ENCODE data around the gene USP21.

USP21 gene

GRCh38 chr1:161165742-161166668 lies 6.7 kb downstream of the USP21 start, which contains the start of gene PPOX:
TSS of gene PPOX (plus strand) at chr1:161166426. CDS start at chr1:161166848, 422 bp downstream.
- H3K4me3 Mint-ChIP-seq: peak within 1 kb of the TSS; percentile 76
- peaks cover 55% of the 10 kb centered on the region for H3K4me1 Mint-ChIP-seq
- H3K27me3 Mint-ChIP-seq: no peaks in the 10 kb centered on the region
- H3K36me3 Mint-ChIP-seq (ENCODE audit: insufficient read depth): peaks cover 20% of the 10 kb centered on the region
- H3K27ac Mint-ChIP-seq (ENCODE audit: low read depth): peak within 1 kb of the TSS; percentile 98
- DNase-seq (ENCODE audit: low spot score in 2 of 2) (peak; percentile 85 to 90), ATAC-seq (replicated peaks; ENCODE audit: extremely low read depth, poor library complexity, severe bottlenecking) (peak; percentile 92)
- H3K9me3 Mint-ChIP-seq: no peaks in the 10 kb centered on the region

- Mint-ChIP-seq H3K9me3 (no peaks in the 10 kb centered on the region), H3K27me3 (no peaks in the 10 kb centered on the region), H3K4me1 (peaks cover 53% of the 10 kb centered on the region), H3K36me3 (ENCODE audit: insufficient read depth) (peaks cover 29% of the 10 kb centered on the region), H3K27ac (ENCODE audit: low read depth) (peak overlapping the region; percentile 98), H3K4me3 (peak overlapping the region; percentile 76)
- no peak for DNase-seq (ENCODE audit: low spot score in 2 of 2)
- no peak for ATAC-seq (replicated peaks; ENCODE audit: extremely low read depth, poor library complexity, severe bottlenecking)
Measured at GRCh38 chr1:161166669-161167548, 7.6 kb downstream of the USP21 start.

GRCh38 chr1:161168906-161169305 lies 9.6 kb downstream of the USP21 start:
- DNase-seq (ENCODE audit: low spot score in 2 of 2): no peak

GRCh38 chr1:161171191-161171590 lies 11.9 kb downstream of the USP21 start:
- Mint-ChIP-seq H3K27me3 (no peaks in the 10 kb centered on the region), H3K4me1 (peaks cover 69% of the 10 kb centered on the region)

More at GRCh38 chr1:161168906-161169305, 9.6 kb downstream of the USP21 start:
- H3K36me3 Mint-ChIP-seq (ENCODE audit: insufficient read depth): peaks cover 41% of the 10 kb centered on the region
- peaks cover 63% of the 10 kb centered on the region for H3K4me1 Mint-ChIP-seq
- H3K9me3 Mint-ChIP-seq: no peaks in the 10 kb centered on the region
- peak overlapping the region; percentile 76 for H3K4me3 Mint-ChIP-seq
- H3K27ac Mint-ChIP-seq (ENCODE audit: low read depth): no peak overlapping the region
- ATAC-seq (replicated peaks; ENCODE audit: extremely low read depth, poor library complexity, severe bottlenecking): no peak
- H3K27me3 Mint-ChIP-seq: no peaks in the 10 kb centered on the region

GRCh38 chr1:161171696-161172095 lies 12.4 kb downstream of the USP21 start:
- Mint-ChIP-seq H3K4me1 (peaks cover 69% of the 10 kb centered on the region), H3K36me3 (ENCODE audit: insufficient read depth) (peaks cover 42% of the 10 kb centered on the region), H3K4me3 (no peak overlapping the region), H3K27me3 (no peaks in the 10 kb centered on the region), H3K27ac (ENCODE audit: low read depth) (peak overlapping the region; percentile 73), H3K9me3 (no peaks in the 10 kb centered on the region)
- ATAC-seq (replicated peaks; ENCODE audit: extremely low read depth, poor library complexity, severe bottlenecking) (no peak), DNase-seq (ENCODE audit: low spot score in 2 of 2) (no peak)

More at GRCh38 chr1:161171191-161171590, 11.9 kb downstream of the USP21 start:
- Mint-ChIP-seq H3K4me3 (no peak overlapping the region), H3K27ac (ENCODE audit: low read depth) (peak overlapping the region; percentile 73), H3K36me3 (ENCODE audit: insufficient read depth) (peaks cover 44% of the 10 kb centered on the region), H3K9me3 (no peaks in the 10 kb centered on the region)
- no peak for ATAC-seq (replicated peaks; ENCODE audit: extremely low read depth, poor library complexity, severe bottlenecking)
- no peak for DNase-seq (ENCODE audit: low spot score in 2 of 2)

- H3K27ac Mint-ChIP-seq (ENCODE audit: low read depth): peak overlapping the region; percentile 71
Measured at GRCh38 chr1:161172349-161172748, 13.0 kb downstream of the USP21 start.

GRCh38 chr1:161172776-161173376 lies 13.6 kb downstream of the USP21 start:
- ATAC-seq (replicated peaks; ENCODE audit: extremely low read depth, poor library complexity, severe bottlenecking): no peak
- Mint-ChIP-seq H3K9me3 (no peaks in the 10 kb centered on the region), H3K27me3 (no peaks in the 10 kb centered on the region), H3K27ac (ENCODE audit: low read depth) (no peak overlapping the region), H3K36me3 (ENCODE audit: insufficient read depth) (peaks cover 49% of the 10 kb centered on the region), H3K4me1 (peaks cover 73% of the 10 kb centered on the region), H3K4me3 (no peak overlapping the region)
- no peak for DNase-seq (ENCODE audit: low spot score in 2 of 2)

More at GRCh38 chr1:161172349-161172748, 13.0 kb downstream of the USP21 start:
- H3K4me3 Mint-ChIP-seq: no peak overlapping the region
- H3K27me3 Mint-ChIP-seq: no peaks in the 10 kb centered on the region
- peaks cover 70% of the 10 kb centered on the region for H3K4me1 Mint-ChIP-seq
- DNase-seq (ENCODE audit: low spot score in 2 of 2) (no peak), ATAC-seq (replicated peaks; ENCODE audit: extremely low read depth, poor library complexity, severe bottlenecking) (no peak)
- H3K36me3 Mint-ChIP-seq (ENCODE audit: insufficient read depth): peaks cover 47% of the 10 kb centered on the region
- no peaks in the 10 kb centered on the region for H3K9me3 Mint-ChIP-seq

- ATAC-seq (replicated peaks; ENCODE audit: extremely low read depth, poor library complexity, severe bottlenecking) (no peak), DNase-seq (ENCODE audit: low spot score in 2 of 2) (no peak)
- Mint-ChIP-seq H3K36me3 (ENCODE audit: insufficient read depth) (peaks cover 49% of the 10 kb centered on the region), H3K9me3 (no peaks in the 10 kb centered on the region), H3K4me1 (peaks cover 70% of the 10 kb centered on the region), H3K27me3 (no peaks in the 10 kb centered on the region), H3K4me3 (no peak overlapping the region), H3K27ac (ENCODE audit: low read depth) (no peak overlapping the region)
Measured at GRCh38 chr1:161173711-161174110, 14.4 kb downstream of the USP21 start.

- H3K9me3 Mint-ChIP-seq: no peaks in the 10 kb centered on the region
- no peaks in the 10 kb centered on the region for H3K27me3 Mint-ChIP-seq
- H3K4me3 Mint-ChIP-seq: peak overlapping the region; percentile 97
- no peak for DNase-seq (ENCODE audit: low spot score in 2 of 2)
- H3K36me3 Mint-ChIP-seq (ENCODE audit: insufficient read depth): peaks cover 50% of the 10 kb centered on the region
- no peak for ATAC-seq (replicated peaks; ENCODE audit: extremely low read depth, poor library complexity, severe bottlenecking)
- H3K27ac Mint-ChIP-seq (ENCODE audit: low read depth): no peak overlapping the region
- peaks cover 70% of the 10 kb centered on the region for H3K4me1 Mint-ChIP-seq
Measured at GRCh38 chr1:161174911-161175310, 15.6 kb downstream of the USP21 start.

- no peaks in the 10 kb centered on the region for H3K27me3 Mint-ChIP-seq
- no peaks in the 10 kb centered on the region for H3K9me3 Mint-ChIP-seq
- H3K27ac Mint-ChIP-seq (ENCODE audit: low read depth): peak overlapping the region; percentile 97
- DNase-seq (ENCODE audit: low spot score in 2 of 2): no peak
- peak overlapping the region; percentile 97 for H3K4me3 Mint-ChIP-seq
- H3K4me1 Mint-ChIP-seq: peaks cover 78% of the 10 kb centered on the region
- ATAC-seq (replicated peaks; ENCODE audit: extremely low read depth, poor library complexity, severe bottlenecking): no peak
- peaks cover 53% of the 10 kb centered on the region for H3K36me3 Mint-ChIP-seq (ENCODE audit: insufficient read depth)
Measured at GRCh38 chr1:161175771-161176453, 16.6 kb downstream of the USP21 start.

GRCh38 chr1:161176468-161177111 lies 17.3 kb downstream of the USP21 start:
- peak overlapping the region; percentile 97 for H3K27ac Mint-ChIP-seq (ENCODE audit: low read depth)
- peaks cover 46% of the 10 kb centered on the region for H3K36me3 Mint-ChIP-seq (ENCODE audit: insufficient read depth)
- peaks cover 77% of the 10 kb centered on the region for H3K4me1 Mint-ChIP-seq
- ATAC-seq (replicated peaks; ENCODE audit: extremely low read depth, poor library complexity, severe bottlenecking) (peak; percentile 16), DNase-seq (ENCODE audit: low spot score in 2 of 2) (no peak)
- no peaks in the 10 kb centered on the region for H3K27me3 Mint-ChIP-seq
- no peaks in the 10 kb centered on the region for H3K9me3 Mint-ChIP-seq
- H3K4me3 Mint-ChIP-seq: peak overlapping the region; percentile 97
